Tibial nerve (tissue), 4 donors: Measurements from ENCODE around the gene PCNX2. TPM values are rescaled to one million over a fixed set of nuclear protein-coding genes. Genes with fewer than 3 reads are reported as not detected.

Experiments
- DNase-seq, 2 donors: peaks; one replicate each; pipeline ENCODE4 v3.0.0-alpha.2; 2019; ENCODE audit warnings: low spot score in 2 of 2
- H3K27ac ChIP-seq, 4 donors: fragments of 200-600 bp; sonication (generic) in 3 of 4; one replicate each; pipeline ENCODE4 v1.5.1; 2017 to 2019; ENCODE audit warnings: mild to moderate bottlenecking in 1 of 4
- H3K27me3 ChIP-seq, 2 donors: fragments of 200-600 bp; sonication (generic) in 1 of 2; one replicate each; pipeline versions ENCODE4 v1.5.1 to v1.6.0; 2017 to 2019
- H3K36me3 ChIP-seq, 3 donors: fragments of 200-600 bp; sonication (generic); one replicate each; pipeline ENCODE4 v1.5.1; 2018 to 2019
- H3K4me1 ChIP-seq, 4 donors: fragments of 200-600 bp; sonication (generic) in 3 of 4; one replicate each; pipeline ENCODE4 v1.5.1; 2017 to 2019
- H3K4me3 ChIP-seq, 4 donors: fragments of 200-600 bp; sonication (generic) in 3 of 4; one replicate each; pipeline ENCODE4 v1.5.1; 2017 to 2019; ENCODE audit warnings: mild to moderate bottlenecking in 1 of 4, moderate library complexity in 1 of 4
- H3K9me3 ChIP-seq, 4 donors: fragments of 200-600 bp; sonication (generic) in 3 of 4; one replicate each; pipeline ENCODE4 v1.5.1; 2017 to 2019
- CTCF ChIP-seq, 5 experiments: fragments of 200-600 bp in 3 of 5; fragments of 450-650 bp in 2 of 5; sonication (generic) in 3 of 5; IDR thresholded peaks; one replicate each; pipeline ENCODE4 v1.5.1; 2016 to 2019; ENCODE audit warnings: antibody characterized with exemption in 5 of 5, mild to moderate bottlenecking in 3 of 5, moderate library complexity in 2 of 5
- EP300 ChIP-seq, 2 donors: sonication (generic); formaldehyde crosslinking; IDR thresholded peaks; one replicate each; pipeline ENCODE4 v1.6.1; 2017; ENCODE audit warnings: antibody characterized with exemption in 2 of 2, mild to moderate bottlenecking in 1 of 2
- POLR2A ChIP-seq, 2 donors: fragments of 450-650 bp; IDR thresholded peaks; one replicate each; pipeline ENCODE4 v1.6.1; 2017; ENCODE audit warnings: antibody characterized with exemption in 2 of 2, mild to moderate bottlenecking in 2 of 2, moderate library complexity in 2 of 2
- WGBS, 2 donors: methylation state at CpG; one replicate each; pipeline ENCODE4 v1.1.5; 2018; 5-methylcytosine and 5-hydroxymethylcytosine counted together
- total RNA-seq, 4 donors: library from RNA; depleted of rRNA; stranded (reverse); fragments of >200 nt; gene quantifications; one replicate each; pipeline ENCODE4 v1.1.0, GENCODE V29; 2016

Gene PCNX2
- total RNA-seq = 10 to 100 TPM; 10.2 to 32.1 (median 19.2) TPM

- DNase-seq = no peak
- WGBS, 2 donors = 0 to 3% methylated on average over 16 to 17 of the region's 54 CpGs
- H3K27ac ChIP-seq = peak within 1 kb of the TSS in 3 of 4 donors; percentile 56 to 68 (median 60)
Measured at GRCh38 chr1:233295237-233295974, at the start of gene PCNX2. PCNX2 (minus strand) TSS chr1:233295725; CDS start chr1:233295478, 247 bp downstream.

GRCh38 chr1:233343262-233343661, 47.7 kb upstream of the PCNX2 start:
- no peaks in the 10 kb centered on the region for H3K9me3 ChIP-seq
- DNase-seq = no peak
- TF ChIP-seq EP300 (IDR thresholded peaks at IDR 0.05) (no peak), POLR2A (IDR thresholded peaks at IDR 0.05) (no peak), CTCF (IDR thresholded peaks at IDR 0.05) (no peak)
- H3K4me1 ChIP-seq = no peaks in the 10 kb centered on the region
- H3K4me3 ChIP-seq = no peak overlapping the region
- H3K36me3 ChIP-seq = no peaks in the 10 kb centered on the region
- no peaks in the 10 kb centered on the region for H3K27me3 ChIP-seq
- WGBS, 2 donors = 58 to 75% methylated on average over 1 of the region's 1 CpG
- no peak overlapping the region for H3K27ac ChIP-seq

More at GRCh38 chr1:233295237-233295974, at the start of gene PCNX2:
- peaks cover 0 to under 1% (median 0%) of the 10 kb centered on the region in 4 donors for H3K9me3 ChIP-seq
- no peaks in the 10 kb centered on the region for H3K36me3 ChIP-seq
- peaks cover 0 to 4% of the 10 kb centered on the region in 2 donors for H3K27me3 ChIP-seq
- no peak for TF ChIP-seq POLR2A (IDR thresholded peaks at IDR 0.05)
- peaks cover 0 to 15% (median 2%) of the 10 kb centered on the region in 4 donors for H3K4me1 ChIP-seq
- H3K4me3 ChIP-seq = peak within 1 kb of the TSS; percentile 44 to 76 (median 57)

GRCh38 chr1:233342086-233342485, 46.6 kb upstream of the PCNX2 start:
- Histone ChIP-seq H3K27ac (no peak overlapping the region), H3K9me3 (no peaks in the 10 kb centered on the region), H3K27me3 (no peaks in the 10 kb centered on the region), H3K4me3 (no peak overlapping the region), H3K4me1 (no peaks in the 10 kb centered on the region), H3K36me3 (no peaks in the 10 kb centered on the region)
- TF ChIP-seq CTCF (IDR thresholded peaks at IDR 0.05) = no peak
- no peak for TF ChIP-seq EP300 (IDR thresholded peaks at IDR 0.05)
- TF ChIP-seq POLR2A (IDR thresholded peaks at IDR 0.05) = no peak
- DNase-seq = no peak

GRCh38 chr1:233340966-233341516, 45.5 kb upstream of the PCNX2 start:
- Histone ChIP-seq H3K36me3 (no peaks in the 10 kb centered on the region), H3K4me1 (no peaks in the 10 kb centered on the region), H3K4me3 (no peak overlapping the region), H3K27me3 (no peaks in the 10 kb centered on the region), H3K27ac (no peak overlapping the region), H3K9me3 (no peaks in the 10 kb centered on the region)
- no peak for TF ChIP-seq EP300 (IDR thresholded peaks at IDR 0.05)
- WGBS, 2 donors = 64 to 73% methylated on average over 4 of the region's 4 CpGs
- no peak for DNase-seq

GRCh38 chr1:233340031-233340555, 44.6 kb upstream of the PCNX2 start:
- no peak overlapping the region for H3K4me3 ChIP-seq
- H3K27ac ChIP-seq = no peak overlapping the region
- H3K9me3 ChIP-seq = no peaks in the 10 kb centered on the region
- DNase-seq = no peak
- 82 to 91% methylated on average over 3 of the region's 3 CpGs for WGBS, 2 donors
- H3K4me1 ChIP-seq = no peaks in the 10 kb centered on the region
- no peak for TF ChIP-seq POLR2A (IDR thresholded peaks at IDR 0.05)
- TF ChIP-seq CTCF (IDR thresholded peaks at IDR 0.05) = no peak
- TF ChIP-seq EP300 (IDR thresholded peaks at IDR 0.05) = no peak
- no peaks in the 10 kb centered on the region for H3K27me3 ChIP-seq
- H3K36me3 ChIP-seq = no peaks in the 10 kb centered on the region

- Histone ChIP-seq H3K36me3 (no peaks in the 10 kb centered on the region), H3K4me3 (no peak overlapping the region), H3K27ac (no peak overlapping the region), H3K4me1 (no peaks in the 10 kb centered on the region), H3K9me3 (no peaks in the 10 kb centered on the region), H3K27me3 (no peaks in the 10 kb centered on the region)
- no peak for DNase-seq
- WGBS, 2 donors = 84 to 90% methylated on average over 2 of the region's 2 CpGs
- TF ChIP-seq CTCF (IDR thresholded peaks at IDR 0.05) = no peak
- no peak for TF ChIP-seq POLR2A (IDR thresholded peaks at IDR 0.05)
- TF ChIP-seq EP300 (IDR thresholded peaks at IDR 0.05) = no peak
Measured at GRCh38 chr1:233338102-233338501, 42.6 kb upstream of the PCNX2 start.
